Left renal cortex interstitium (tissue), 4 donors: ENCODE data around the gene MAP1LC3C. TPM values are rescaled to one million over a fixed set of nuclear protein-coding genes. Genes with fewer than 3 reads are reported as not detected.
"Not testable (repeated sequence)": the region's sequence is repeated elsewhere in the genome, so short reads cannot be mapped to it uniquely, and the experiment has no call there.

Source experiments
- DNase-seq, 4 donors: peaks; one replicate each; pipeline ENCODE4 v3.0.0-alpha.2; 2013; ENCODE audit warnings: low read depth in 4 of 4, low spot score in 2 of 4, missing footprints in 1 of 4
- polyA plus RNA-seq, 4 donors: library from polyadenylated mRNA; unstranded; fragments of 120-200 nt; gene quantifications; one replicate each; pipeline ENCODE4 v1.2.1, GENCODE V29; 2013; ENCODE audit not compliant: insufficient read length in 4 of 4

MAP1LC3C gene
- polyA plus RNA-seq, 4 donors = 0.96 to 1.4 (median 1.1) TPM

- DNase-seq = no peak
Measured at GRCh38 chr1:241994171-241994570, 4.7 kb downstream of the MAP1LC3C start.

GRCh38 chr1:241992734-241993133 lies 6.2 kb downstream of the MAP1LC3C start:
- no peak for DNase-seq

GRCh38 chr1:241990040-241990439 lies 8.9 kb downstream of the MAP1LC3C start:
- no peak for DNase-seq

DNA sequence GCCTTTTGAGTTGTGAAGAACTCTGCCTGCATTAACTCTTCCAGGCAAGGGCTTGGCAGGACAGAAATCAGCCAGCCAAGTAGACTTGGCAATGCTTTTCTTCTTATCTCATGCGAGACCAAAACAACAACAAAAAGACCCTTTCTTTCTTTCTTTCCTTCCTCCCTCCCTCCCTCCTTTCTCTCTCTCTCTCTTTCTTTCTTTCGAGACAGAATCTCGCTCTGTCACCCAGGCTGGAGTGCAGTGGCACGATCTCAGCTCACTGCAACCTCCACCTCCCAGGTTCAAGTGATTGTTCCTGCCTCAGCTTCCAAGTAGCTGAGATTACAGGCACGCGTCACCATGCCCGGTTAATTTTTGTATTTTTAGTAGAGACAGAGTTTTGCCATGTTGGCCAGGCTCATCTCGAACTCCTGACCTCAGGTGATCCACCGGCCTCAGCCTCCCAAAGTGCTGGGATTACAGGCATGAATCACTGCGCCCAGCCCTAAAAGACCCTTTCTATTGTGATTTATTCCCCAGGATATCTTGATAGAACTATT lies 10.4 kb downstream of the MAP1LC3C start:
- not testable (repeated sequence) for DNase-seq

DNA sequence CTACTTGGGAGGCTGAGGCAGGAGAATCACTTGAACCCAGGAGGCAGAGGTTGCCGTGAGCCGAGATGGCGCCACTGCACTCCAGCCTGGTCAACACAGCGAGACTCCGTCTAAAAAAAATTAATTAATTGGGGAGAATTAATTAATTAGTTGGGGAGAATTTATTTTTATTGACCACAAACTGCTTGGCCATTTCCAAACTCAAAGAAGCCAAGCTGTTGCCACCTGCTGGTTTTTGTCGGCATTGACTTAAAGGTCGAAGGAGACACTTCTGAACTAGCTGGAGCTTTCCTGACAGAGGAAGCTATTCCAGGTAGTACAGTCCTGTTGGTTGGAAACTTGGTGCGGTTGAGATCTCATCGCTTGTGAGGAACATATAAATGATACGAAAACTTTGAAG lies 13.1 kb downstream of the MAP1LC3C start:
- DNase-seq = no peak

GRCh38 chr1:241979926-241980325 lies 19.0 kb downstream of the MAP1LC3C start:
- DNase-seq = no peak

- DNase-seq = no peak
Measured at GRCh38 chr1:241979071-241979470, 19.8 kb downstream of the MAP1LC3C start.

DNA sequence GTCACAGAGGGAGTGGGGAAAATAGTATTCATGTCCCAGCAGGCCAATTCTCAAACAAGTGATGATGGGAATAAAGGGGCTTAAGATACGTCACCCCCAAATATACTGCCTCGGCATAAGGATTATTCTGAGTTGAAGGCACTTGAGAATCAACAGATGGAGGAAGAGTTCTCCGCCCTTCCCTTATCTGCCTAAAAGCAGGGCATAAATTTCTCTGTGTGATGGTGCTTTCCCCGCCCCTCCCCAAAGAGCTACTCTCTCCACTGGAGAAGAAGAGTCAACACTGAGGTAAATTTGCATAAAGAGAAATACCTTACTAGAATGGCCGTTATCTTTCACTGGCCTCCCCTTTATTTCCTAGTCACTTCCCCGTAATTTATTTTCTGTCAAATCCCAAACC lies 22.7 kb downstream of the MAP1LC3C start:
- DNase-seq = no peak

- DNase-seq = no peak
Measured at GRCh38 chr1:241972703-241973369, 26.1 kb downstream of the MAP1LC3C start.

GRCh38 chr1:241968611-241969010 lies 30.3 kb downstream of the MAP1LC3C start:
- DNase-seq = no peak

DNA sequence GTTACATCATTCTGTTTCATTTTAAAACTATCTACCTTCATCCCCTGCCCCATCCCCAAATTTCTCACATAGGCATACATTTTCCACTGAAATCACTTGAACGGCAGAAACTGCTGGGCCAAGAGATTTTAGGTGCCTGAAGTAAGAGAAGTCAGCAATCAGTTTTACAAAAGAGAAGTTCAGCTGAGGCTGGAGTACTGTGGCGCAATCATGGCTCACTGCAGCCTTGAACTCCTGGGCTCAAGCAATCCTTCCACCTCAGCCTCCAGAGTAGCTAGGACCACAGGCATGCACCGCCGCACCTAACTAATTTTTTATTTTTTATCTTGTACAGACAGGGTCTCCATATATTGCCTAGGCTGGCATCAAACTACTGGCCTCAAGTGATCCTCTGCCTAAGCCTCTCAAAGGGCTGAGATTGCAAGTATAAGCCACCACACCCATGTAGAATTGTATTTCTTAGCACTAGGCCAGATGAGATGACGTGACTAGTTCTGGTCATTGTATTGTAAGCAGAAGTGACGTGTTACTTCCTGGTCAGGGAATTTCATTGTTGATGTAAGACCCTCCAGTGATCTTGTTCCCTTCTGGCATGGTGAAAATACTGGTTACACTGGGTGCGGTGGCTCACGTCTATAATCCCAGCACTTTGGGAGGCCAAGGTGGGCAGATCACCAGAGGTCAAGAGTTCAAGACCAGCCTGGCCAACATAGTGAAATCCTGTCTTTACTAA lies 34.2 kb downstream of the MAP1LC3C start:
- no peak for DNase-seq

GRCh38 chr1:241963722-241964121 lies 35.2 kb downstream of the MAP1LC3C start:
- DNase-seq = no peak

DNA sequence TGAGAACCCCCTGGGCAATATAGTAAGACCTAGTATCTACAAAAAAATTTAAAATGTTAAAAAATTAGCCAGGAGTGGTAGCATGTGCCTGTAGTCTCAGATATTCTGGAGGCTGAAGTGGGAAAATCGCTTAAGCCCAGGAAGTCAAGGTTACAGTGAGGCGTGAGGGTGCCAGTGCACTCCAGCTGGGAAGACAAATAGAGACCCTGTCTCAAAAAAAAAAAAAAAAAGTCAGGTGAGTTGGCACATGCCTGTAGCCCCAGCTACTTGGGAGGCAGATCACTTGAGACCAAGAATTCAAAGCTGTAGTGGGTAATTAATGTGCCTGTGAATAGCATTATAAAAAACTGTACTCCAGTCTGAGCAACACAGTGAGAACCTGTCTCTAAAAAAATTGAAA lies 36.7 kb downstream of the MAP1LC3C start:
- DNase-seq = no peak

DNA sequence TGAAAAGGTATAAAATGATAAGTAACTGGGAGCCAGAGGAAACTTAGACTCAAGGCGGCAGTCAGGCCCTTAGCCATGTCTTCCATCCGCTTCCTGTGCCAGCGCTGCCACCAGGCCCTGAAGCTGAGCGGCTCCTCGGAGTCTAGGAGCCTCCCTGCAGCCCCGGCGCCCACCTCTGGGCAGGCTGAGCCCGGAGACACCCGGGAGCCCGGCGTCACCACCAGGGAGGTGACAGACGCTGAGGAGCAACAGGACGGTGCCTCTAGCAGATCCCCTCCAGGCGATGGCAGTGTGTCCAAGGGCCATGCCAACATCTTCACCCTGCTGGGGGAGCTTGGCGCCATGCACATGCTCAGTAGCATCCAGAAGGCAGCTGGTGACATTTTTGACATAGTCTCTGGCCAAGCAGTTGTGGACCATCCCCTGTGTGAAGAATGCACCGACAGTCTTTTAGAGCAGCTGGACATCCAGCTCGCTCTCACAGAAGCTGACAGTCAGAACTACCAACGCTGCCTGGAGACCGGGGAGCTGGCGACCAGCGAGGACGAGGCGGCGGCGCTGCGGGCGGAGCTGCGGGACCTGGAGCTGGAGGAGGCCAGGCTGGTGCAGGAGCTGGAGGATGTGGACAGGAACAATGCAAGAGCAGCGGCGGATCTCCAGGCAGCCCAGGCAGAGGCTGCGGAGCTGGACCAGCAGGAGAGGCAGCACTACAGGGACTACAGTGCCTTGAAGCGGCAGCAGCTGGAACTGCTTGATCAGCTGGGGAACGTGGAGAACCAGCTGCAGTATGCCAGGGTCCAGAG lies 41.0 kb downstream of the MAP1LC3C start, which contains the start of gene BECN2:
Gene BECN2 (plus strand): TSS at position 76 of the 803 bp plus-strand sequence. CDS start 0 bp downstream, at position 76.
- DNase-seq = no peak

GRCh38 chr1:241950390-241950789 lies 48.5 kb downstream of the MAP1LC3C start:
- DNase-seq = no peak

- DNase-seq = no peak
Measured at GRCh38 chr1:241947354-241947753, 51.5 kb downstream of the MAP1LC3C start.

Other genes starting within 250 kb of the MAP1LC3C start
- gene EXO1, start 150.9 kb downstream of the MAP1LC3C start, polyA plus RNA-seq = 10 to 100 TPM; 12.5 to 15.3 (median 14.1) TPM
- not detected for gene BECN2, start 41.3 kb downstream of the MAP1LC3C start, polyA plus RNA-seq